PC-3 (cell line): Measurements from ENCODE around the gene ARIH2. TPM values are rescaled to one million over a fixed set of nuclear protein-coding genes. Genes with fewer than 3 reads are reported as not detected.

Experiments used
- ATAC-seq: fragments of 200-7000 bp; cut with Tn5 transposase; 2 replicates; pipeline ENCODE4 v1.9.1; 2020; ENCODE audit warnings: mild to moderate bottlenecking, moderate library complexity
- BruUV-seq: library from RNA; stranded (reverse); fragments of 400-500 nt; replicated peaks from 2 replicates; lab custom pipeline; 2021; lab: Mats Ljungman, UMichigan
- CTCF ChIA-PET: fragments of 300-600 bp; sonication (Branson Sonifier 250); formaldehyde crosslinking; loops from one replicate; lab custom pipeline; 2022; ENCODE audit warnings: antibody characterized with exemption; lab: Charles Lee
- POLR2A ChIA-PET: fragments of 300-600 bp; sonication (Branson Sonifier 250); formaldehyde crosslinking; loops from one replicate; lab custom pipeline; 2022; ENCODE audit warnings: antibody characterized with exemption; ENCODE audit not compliant: unreplicated experiment; lab: Charles Lee
- DNase-seq: peaks from one replicate; pipeline ENCODE4 v3.0.0-alpha.2; 2015
- H2AFZ ChIP-seq: fragments of 300-600 bp; sonication (generic); 2 replicates; pipeline ENCODE4 v1.6.0; 2016; ENCODE audit warnings: antibody characterized with exemption, low read length
- H3F3A ChIP-seq: fragments of 300-600 bp; sonication (generic); one replicate; pipeline ENCODE4 v1.6.0; 2017; ENCODE audit warnings: antibody characterized with exemption, low read length, control low read depth, mild to moderate bottlenecking; ENCODE audit not compliant: unreplicated experiment
- H3K27ac ChIP-seq: fragments of 300-600 bp; sonication (generic); 2 replicates; pipeline ENCODE4 v1.5.1; 2016; ENCODE audit warnings: mild to moderate bottlenecking, low read length
- H3K27me3 ChIP-seq: fragments of 300-600 bp; sonication (generic); 2 replicates; pipeline ENCODE4 v1.6.1; 2016; ENCODE audit warnings: low read length, mixed read lengths
- H3K36me3 ChIP-seq: fragments of 300-600 bp; sonication (generic); 2 replicates; pipeline ENCODE4 v1.6.1; 2016; ENCODE audit warnings: low read depth, mixed run types, low read length, mixed read lengths
- H3K4me1 ChIP-seq: fragments of 300-600 bp; sonication (generic); 2 replicates; pipeline ENCODE4 v1.5.1; 2016; ENCODE audit warnings: low read length; ENCODE audit not compliant: insufficient read depth
- H3K4me2 ChIP-seq: fragments of 300-600 bp; sonication (generic); 2 replicates; pipeline ENCODE4 v1.6.0; 2016; ENCODE audit warnings: low read length
- H3K4me3 ChIP-seq: fragments of 300-600 bp; sonication (generic); 2 replicates; pipeline ENCODE4 v1.5.1; 2016; ENCODE audit warnings: mild to moderate bottlenecking, low read length, mixed read lengths
- H3K79me2 ChIP-seq: fragments of 300-600 bp; sonication (generic); 2 replicates; pipeline ENCODE4 v1.6.1; 2017; ENCODE audit warnings: low read length, mixed read lengths
- H3K9ac ChIP-seq: fragments of 300-600 bp; sonication (generic); 2 replicates; pipeline ENCODE4 v1.6.0; 2016; ENCODE audit warnings: mild to moderate bottlenecking, low read length
- H3K9me2 ChIP-seq: fragments of 300-600 bp; sonication (generic); replicated peaks from 2 replicates; pipeline ENCODE4 v1.6.1; 2016; ENCODE audit warnings: mixed run types, low read length, mixed read lengths
- H3K9me3 ChIP-seq: fragments of 300-600 bp; sonication (generic); 2 replicates; pipeline ENCODE4 v1.6.1; 2016; ENCODE audit warnings: low read length, mixed read lengths
- H4K20me1 ChIP-seq: fragments of 300-600 bp; sonication (generic); 2 replicates; pipeline ENCODE4 v1.6.1; 2016; ENCODE audit warnings: low read length, mixed read lengths
- EZH2 ChIP-seq: fragments of 300-600 bp; sonication (generic); IDR thresholded peaks from one replicate; pipeline ENCODE4 v1.6.1; 2017; ENCODE audit warnings: antibody characterized with exemption, mild to moderate bottlenecking, low read length; ENCODE audit not compliant: unreplicated experiment
- EZH2phosphoT487 ChIP-seq: fragments of 300-600 bp; sonication (generic); IDR thresholded peaks from 2 replicates; pipeline ENCODE4 v1.6.1; 2018; ENCODE audit warnings: mild to moderate bottlenecking, antibody characterized with exemption, low read length, borderline replicate concordance
- intact Hi-C: fragments of 100-400 bp; cut with micrococcal nuclease; formaldehyde crosslinking; loops from 2 replicates; pipeline ENCODE4 v1.9.0; 2023
- total RNA-seq: library from RNA; depleted of rRNA; stranded (reverse); fragments of >200 nt; gene quantifications from 2 replicates; pipeline ENCODE4 v1.2.3, GENCODE V29; 2014
- TF ChIP-seq, protein P1 (sequence below): fragments of 300-600 bp; sonication (generic); conservative IDR thresholded peaks from 2 replicates; pipeline ENCODE4 v1.5.1; 2017; ENCODE audit warnings: antibody characterized with exemption, low read depth, mild to moderate bottlenecking, low read length

The ARIH2 gene
- total RNA-seq, 1 experiment from 2014 or later = 136 TPM

DNA sequence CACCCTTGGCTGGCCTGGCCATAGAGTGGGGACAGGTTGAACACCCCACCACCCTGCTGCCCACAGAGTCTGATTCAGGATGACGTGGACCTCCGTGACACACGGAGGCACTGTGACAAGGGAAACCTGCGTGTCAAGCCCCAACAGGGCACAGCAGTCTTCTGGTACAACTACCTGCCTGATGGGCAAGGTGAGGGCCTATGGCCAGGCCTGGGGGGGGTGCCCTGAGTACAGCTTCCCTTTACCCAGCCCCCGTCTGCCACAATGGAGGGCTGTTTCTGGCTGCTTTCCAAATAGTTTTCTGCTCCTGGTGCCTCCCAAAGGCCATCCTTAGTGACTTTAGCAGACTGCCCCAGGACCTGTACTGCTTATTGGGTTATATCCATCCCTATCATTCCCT is 87.4 kb downstream of the ARIH2 start:
- Histone ChIP-seq H3K4me2 (peak overlapping the region; percentile 99), H2AFZ (no peak overlapping the region), H3K4me1 (peaks cover 17% of the 10 kb centered on the region), H4K20me1 (peaks cover 8% of the 10 kb centered on the region), H3K9ac (peak overlapping the region; percentile 99; the same call in 1 of the 2 replicates), H3F3A (no peaks in the 10 kb centered on the region), H3K4me3 (peak overlapping the region; percentile 79), H3K9me2 (no peaks in the 10 kb centered on the region), H3K9me3 (no peaks in the 10 kb centered on the region), H3K27ac (no peak overlapping the region), H3K27me3 (no peaks in the 10 kb centered on the region), H3K79me2 (peaks cover 45% of the 10 kb centered on the region), H3K36me3 (peaks cover 2% of the 10 kb centered on the region; the same call in 1 of the 2 replicates)
- BruUV-seq = no TSS peak
- POLR2A ChIA-PET = interaction anchor here (0.5 kb wide), 1 partner anchor 107 kb away, joined by 4 read pairs; no protein-coding TSS in a partner anchor
- CTCF ChIA-PET = no interaction called here
- DNase-seq (no peak), ATAC-seq (no peak)
- intact Hi-C loops = no loop called here
- TF ChIP-seq, protein P1, sequence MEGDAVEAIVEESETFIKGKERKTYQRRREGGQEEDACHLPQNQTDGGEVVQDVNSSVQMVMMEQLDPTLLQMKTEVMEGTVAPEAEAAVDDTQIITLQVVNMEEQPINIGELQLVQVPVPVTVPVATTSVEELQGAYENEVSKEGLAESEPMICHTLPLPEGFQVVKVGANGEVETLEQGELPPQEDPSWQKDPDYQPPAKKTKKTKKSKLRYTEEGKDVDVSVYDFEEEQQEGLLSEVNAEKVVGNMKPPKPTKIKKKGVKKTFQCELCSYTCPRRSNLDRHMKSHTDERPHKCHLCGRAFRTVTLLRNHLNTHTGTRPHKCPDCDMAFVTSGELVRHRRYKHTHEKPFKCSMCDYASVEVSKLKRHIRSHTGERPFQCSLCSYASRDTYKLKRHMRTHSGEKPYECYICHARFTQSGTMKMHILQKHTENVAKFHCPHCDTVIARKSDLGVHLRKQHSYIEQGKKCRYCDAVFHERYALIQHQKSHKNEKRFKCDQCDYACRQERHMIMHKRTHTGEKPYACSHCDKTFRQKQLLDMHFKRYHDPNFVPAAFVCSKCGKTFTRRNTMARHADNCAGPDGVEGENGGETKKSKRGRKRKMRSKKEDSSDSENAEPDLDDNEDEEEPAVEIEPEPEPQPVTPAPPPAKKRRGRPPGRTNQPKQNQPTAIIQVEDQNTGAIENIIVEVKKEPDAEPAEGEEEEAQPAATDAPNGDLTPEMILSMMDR = no peak
- TF ChIP-seq EZH2phosphoT487 (no peak), EZH2 (no peak)

DNA sequence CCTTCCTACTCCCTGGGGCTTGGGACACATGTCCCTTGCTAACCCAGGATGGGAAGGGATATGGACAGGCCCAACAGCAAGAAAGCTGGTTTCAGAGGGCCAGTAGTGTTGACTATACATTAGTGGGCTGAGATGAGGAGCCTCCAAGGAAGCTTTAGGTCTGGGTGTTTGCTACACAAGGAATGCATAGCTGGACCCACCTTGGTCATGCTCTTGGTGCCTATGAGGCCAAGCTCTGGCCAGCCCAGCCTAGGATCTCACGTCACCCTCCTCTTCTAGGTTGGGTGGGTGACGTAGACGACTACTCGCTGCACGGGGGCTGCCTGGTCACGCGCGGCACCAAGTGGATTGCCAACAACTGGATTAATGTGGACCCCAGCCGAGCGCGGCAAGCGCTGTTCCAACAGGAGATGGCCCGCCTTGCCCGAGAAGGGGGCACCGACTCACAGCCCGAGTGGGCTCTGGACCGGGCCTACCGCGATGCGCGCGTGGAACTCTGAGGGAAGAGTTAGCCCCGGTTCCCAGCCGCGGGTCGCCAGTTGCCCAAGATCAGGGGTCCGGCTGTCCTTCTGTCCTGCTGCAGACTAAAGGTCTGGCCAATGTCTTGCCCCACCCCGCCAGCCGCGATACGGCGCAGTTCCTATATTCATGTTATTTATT is 87.9 kb downstream of the ARIH2 start:
- Histone ChIP-seq H4K20me1 (peaks cover 11% of the 10 kb centered on the region), H3F3A (no peaks in the 10 kb centered on the region), H3K9me2 (no peaks in the 10 kb centered on the region), H3K9ac (peak overlapping the region; percentile 99), H3K4me2 (peak overlapping the region; percentile 99), H3K79me2 (peaks cover 50% of the 10 kb centered on the region), H3K4me1 (peaks cover 17% of the 10 kb centered on the region), H3K36me3 (peaks cover 4% of the 10 kb centered on the region; the same call in 1 of the 2 replicates), H2AFZ (peak overlapping the region; percentile 94), H3K9me3 (no peaks in the 10 kb centered on the region), H3K4me3 (peak overlapping the region; percentile 79), H3K27me3 (no peaks in the 10 kb centered on the region), H3K27ac (peak overlapping the region; percentile 25)
- intact Hi-C loops = loop anchor here (1.0 kb wide), 2 partner anchors 15 kb away; no protein-coding TSS in a partner anchor
- peak; percentile 1 for ATAC-seq
- TSS peak; percentile 96 for BruUV-seq
- DNase-seq = no peak
- TF ChIP-seq, protein P1 = no peak
- TF ChIP-seq EZH2 = no peak
- no peak for TF ChIP-seq EZH2phosphoT487
- POLR2A ChIA-PET = interaction anchor here (0.5 to 2.1 kb wide), 13 partner anchors 9 to 448 kb away, joined by 3 to 51 read pairs (median 4); partner anchors contain the start of genes IMPDH2, LAMB2, NDUFAF3 and P4HTM
- CTCF ChIA-PET = interaction anchor here (0.8 to 1.4 kb wide), 6 partner anchors 11 to 448 kb away, joined by 3 to 15 read pairs (median 6); partner anchors contain the start of genes NDUFAF3 and P4HTM
